ES-I3 (cell line): ENCODE measurements around the gene FAM171A2.
"Not testable (repeated sequence)": the region's sequence is repeated elsewhere in the genome, so short reads cannot be mapped to it uniquely, and the experiment has no call there.

Experiments
- H3K36me3 ChIP-seq: 2 replicates; pipeline ENCODE4 v1.6.1; 2013; ENCODE audit warnings: mild to moderate bottlenecking, low read length, control low read depth, moderate library complexity; ENCODE audit not compliant: insufficient read depth
- H3K4me1 ChIP-seq: 2 replicates; pipeline ENCODE4 v1.6.1; 2013; ENCODE audit warnings: mild to moderate bottlenecking, control low read depth, low read length; ENCODE audit not compliant: insufficient read depth
- H3K9ac ChIP-seq: 2 replicates; pipeline ENCODE4 v1.6.1; 2013; ENCODE audit warnings: low read depth, mild to moderate bottlenecking, low read length, moderate library complexity
- H3K9me3 ChIP-seq: 2 replicates; pipeline ENCODE4 v1.6.1; 2013; ENCODE audit warnings: mild to moderate bottlenecking, low read length, moderate library complexity; ENCODE audit not compliant: control insufficient read depth, insufficient read depth

FAM171A2 gene

GRCh38 chr17:44349553-44350070 is 14.0 kb downstream of the FAM171A2 start:
- Histone ChIP-seq H3K4me1 (no peaks in the 10 kb centered on the region), H3K9me3 (no peaks in the 10 kb centered on the region), H3K36me3 (no peaks in the 10 kb centered on the region), H3K9ac (no peak overlapping the region)

GRCh38 chr17:44348988-44349364 is 14.7 kb downstream of the FAM171A2 start:
- H3K36me3 ChIP-seq, result no peaks in the 10 kb centered on the region
- no peak overlapping the region for H3K9ac ChIP-seq
- no peaks in the 10 kb centered on the region for H3K9me3 ChIP-seq
- no peaks in the 10 kb centered on the region for H3K4me1 ChIP-seq

GRCh38 chr17:44348234-44348987 is 15.2 kb downstream of the FAM171A2 start:
- H3K4me1 ChIP-seq, result no peaks in the 10 kb centered on the region
- H3K9ac ChIP-seq, result no peak overlapping the region
- H3K9me3 ChIP-seq, result no peaks in the 10 kb centered on the region
- no peaks in the 10 kb centered on the region for H3K36me3 ChIP-seq

- H3K9ac ChIP-seq, H3K9me3 ChIP-seq, H3K4me1 ChIP-seq, H3K36me3 ChIP-seq: not testable (repeated sequence)
These were observed 16.2 kb downstream of the FAM171A2 start for GRCh38 chr17:44347206-44348055.

- Histone ChIP-seq H3K9ac (no peak overlapping the region), H3K36me3 (no peaks in the 10 kb centered on the region), H3K9me3 (no peaks in the 10 kb centered on the region), H3K4me1 (no peaks in the 10 kb centered on the region)
These were observed 17.4 kb downstream of the FAM171A2 start for GRCh38 chr17:44346064-44346844.

- H3K36me3 ChIP-seq, result no peaks in the 10 kb centered on the region
- H3K4me1 ChIP-seq, result no peaks in the 10 kb centered on the region
- H3K9me3 ChIP-seq, result no peaks in the 10 kb centered on the region
- H3K9ac ChIP-seq, result peak overlapping the region; percentile 79
These were observed 18.1 kb downstream of the FAM171A2 start for GRCh38 chr17:44345454-44346026.

GRCh38 chr17:44344939-44345453 is 18.7 kb downstream of the FAM171A2 start, which contains the start of gene GRN:
TSS of gene GRN (plus strand) at chr17:44345302. CDS start at chr17:44349165, 3,863 bp downstream.
- Histone ChIP-seq H3K4me1 (no peaks in the 10 kb centered on the region), H3K9ac (peak within 1 kb of the TSS; percentile 79), H3K36me3 (no peaks in the 10 kb centered on the region), H3K9me3 (no peaks in the 10 kb centered on the region)

- Histone ChIP-seq H3K4me1 (no peaks in the 10 kb centered on the region), H3K36me3 (no peaks in the 10 kb centered on the region), H3K9ac (no peak overlapping the region), H3K9me3 (no peaks in the 10 kb centered on the region)
These were observed 20.0 kb downstream of the FAM171A2 start for GRCh38 chr17:44343510-44344209.

GRCh38 chr17:44340553-44340952 is 23.1 kb downstream of the FAM171A2 start:
- not testable (repeated sequence) for H3K9ac ChIP-seq, H3K9me3 ChIP-seq, H3K4me1 ChIP-seq, H3K36me3 ChIP-seq

- no peak overlapping the region for H3K9ac ChIP-seq
- no peaks in the 10 kb centered on the region for H3K36me3 ChIP-seq
- no peaks in the 10 kb centered on the region for H3K9me3 ChIP-seq
- peaks cover 12% of the 10 kb centered on the region for H3K4me1 ChIP-seq
These were observed 25.0 kb downstream of the FAM171A2 start for GRCh38 chr17:44338702-44339101.

- Histone ChIP-seq H3K9ac (no peak overlapping the region), H3K36me3 (no peaks in the 10 kb centered on the region), H3K9me3 (no peaks in the 10 kb centered on the region), H3K4me1 (peaks cover 13% of the 10 kb centered on the region)
These were observed 27.7 kb downstream of the FAM171A2 start for GRCh38 chr17:44335968-44336367.

- Histone ChIP-seq H3K36me3 (no peaks in the 10 kb centered on the region), H3K9me3 (no peaks in the 10 kb centered on the region), H3K4me1 (peaks cover 13% of the 10 kb centered on the region), H3K9ac (no peak overlapping the region)
These were observed 28.1 kb downstream of the FAM171A2 start for GRCh38 chr17:44335564-44335963.

- Histone ChIP-seq H3K36me3 (no peaks in the 10 kb centered on the region), H3K9me3 (no peaks in the 10 kb centered on the region), H3K9ac (no peak overlapping the region), H3K4me1 (peaks cover 13% of the 10 kb centered on the region)
These were observed 28.9 kb downstream of the FAM171A2 start for GRCh38 chr17:44334727-44335126.
